Ascending aorta (tissue), 2 donors: ENCODE results near the gene FREM2. TPM values are rescaled to one million over a fixed set of nuclear protein-coding genes. Genes with fewer than 3 reads are reported as not detected.

Source experiments
- DNase-seq, 2 donors: peaks; one replicate each; pipeline ENCODE4 v3.0.0-alpha.2; 2019; ENCODE audit warnings: low spot score in 2 of 2
- H3K27ac ChIP-seq, 2 donors: fragments of 200-600 bp; sonication (generic); one replicate each; pipeline ENCODE4 v1.5.1; 2016 to 2017; ENCODE audit warnings: mild to moderate bottlenecking in 1 of 2
- H3K27me3 ChIP-seq: fragments of 200-600 bp; sonication (generic); one replicate; pipeline ENCODE4 v1.5.1; 2017
- H3K36me3 ChIP-seq, 2 donors: fragments of 200-600 bp; sonication (generic); one replicate each; pipeline ENCODE4 v1.5.1; 2016
- H3K4me1 ChIP-seq, 2 donors: fragments of 200-600 bp; sonication (generic); one replicate each; pipeline ENCODE4 v1.5.1; 2016 to 2017; ENCODE audit warnings: mild to moderate bottlenecking in 1 of 2
- H3K4me3 ChIP-seq, 2 donors: fragments of 200-600 bp; sonication (generic); one replicate each; pipeline ENCODE4 v1.5.1; 2016 to 2017; ENCODE audit warnings: mild to moderate bottlenecking in 1 of 2
- H3K9me3 ChIP-seq, 2 donors: fragments of 200-600 bp; sonication (generic); one replicate each; pipeline ENCODE4 v1.5.1; 2016
- CTCF ChIP-seq, 3 experiments: fragments of 200-600 bp in 2 of 3; fragments of 450-650 bp in 1 of 3; sonication (generic) in 2 of 3; IDR thresholded peaks; one replicate each; pipeline ENCODE4 v1.5.1; 2016 to 2019; ENCODE audit warnings: antibody characterized with exemption in 3 of 3, mild to moderate bottlenecking in 1 of 3, moderate library complexity in 1 of 3
- intact Hi-C: fragments of 100-400 bp; cut with DNase I; formaldehyde crosslinking; loops from one replicate; pipeline ENCODE4 v1.15.1; 2023
- total RNA-seq: library from RNA; depleted of rRNA; stranded (reverse); fragments of >200 nt; gene quantifications from one replicate; pipeline ENCODE4 v1.1.0, GENCODE V29; 2016

Gene FREM2
- total RNA-seq, 1 donor from 2014 or later: not detected

- intact Hi-C loops: no loop called here
- Histone ChIP-seq H3K9me3 (no peaks in the 10 kb centered on the region), H3K27ac (no peak overlapping the region), H3K27me3 (no peaks in the 10 kb centered on the region), H3K4me3 (no peak overlapping the region), H3K36me3 (no peaks in the 10 kb centered on the region), H3K4me1 (no peaks in the 10 kb centered on the region)
- DNase-seq: no peak
- TF ChIP-seq CTCF (IDR thresholded peaks at IDR 0.05): no peak
Observed at GRCh38 chr13:38785490-38785889, 98.6 kb downstream of the FREM2 start.

- no peak overlapping the region for H3K27ac ChIP-seq
- H3K36me3 ChIP-seq: no peaks in the 10 kb centered on the region
- H3K27me3 ChIP-seq: no peaks in the 10 kb centered on the region
- no peaks in the 10 kb centered on the region for H3K9me3 ChIP-seq
- no peak for TF ChIP-seq CTCF (IDR thresholded peaks at IDR 0.05)
- no peak for DNase-seq
- no peak overlapping the region for H3K4me3 ChIP-seq
- intact Hi-C loops: no loop called here
- H3K4me1 ChIP-seq: no peaks in the 10 kb centered on the region
Observed at GRCh38 chr13:38787550-38787949, 100.7 kb downstream of the FREM2 start.

- Histone ChIP-seq H3K4me1 (no peaks in the 10 kb centered on the region), H3K4me3 (no peak overlapping the region), H3K36me3 (no peaks in the 10 kb centered on the region), H3K9me3 (no peaks in the 10 kb centered on the region), H3K27ac (no peak overlapping the region), H3K27me3 (no peaks in the 10 kb centered on the region)
- intact Hi-C loops: no loop called here
- TF ChIP-seq CTCF (IDR thresholded peaks at IDR 0.05): no peak
- no peak for DNase-seq
Observed at GRCh38 chr13:38796890-38797289, 110.0 kb downstream of the FREM2 start.

GRCh38 chr13:38803531-38803930 lies 116.7 kb downstream of the FREM2 start:
- Histone ChIP-seq H3K27ac (no peak overlapping the region), H3K36me3 (no peaks in the 10 kb centered on the region), H3K27me3 (no peaks in the 10 kb centered on the region), H3K4me3 (no peak overlapping the region), H3K9me3 (no peaks in the 10 kb centered on the region), H3K4me1 (no peaks in the 10 kb centered on the region)
- DNase-seq: no peak
- intact Hi-C loops: no loop called here
- TF ChIP-seq CTCF (IDR thresholded peaks at IDR 0.05): no peak

GRCh38 chr13:38804061-38804460 lies 117.2 kb downstream of the FREM2 start:
- TF ChIP-seq CTCF (IDR thresholded peaks at IDR 0.05): no peak
- Histone ChIP-seq H3K27me3 (no peaks in the 10 kb centered on the region), H3K4me3 (no peak overlapping the region), H3K36me3 (no peaks in the 10 kb centered on the region), H3K4me1 (no peaks in the 10 kb centered on the region), H3K27ac (no peak overlapping the region), H3K9me3 (peaks cover 0 to 3% of the 10 kb centered on the region in 2 donors)
- DNase-seq: no peak
- intact Hi-C loops: no loop called here

GRCh38 chr13:38804536-38804935 lies 117.7 kb downstream of the FREM2 start:
- Histone ChIP-seq H3K36me3 (no peaks in the 10 kb centered on the region), H3K4me3 (no peak overlapping the region), H3K27ac (no peak overlapping the region), H3K27me3 (no peaks in the 10 kb centered on the region), H3K4me1 (no peaks in the 10 kb centered on the region), H3K9me3 (peaks cover 0 to 7% of the 10 kb centered on the region in 2 donors)
- intact Hi-C loops: no loop called here
- no peak for DNase-seq
- no peak for TF ChIP-seq CTCF (IDR thresholded peaks at IDR 0.05)
